BLaER1 treated with 17β-estradiol and CSF1 and Interleukin-3, amounts not matched to agents 10 nM and 100 nM (cell line): ENCODE results near the gene MDC1.
"Not testable (repeated sequence)": the region's sequence is repeated elsewhere in the genome, so short reads cannot be mapped to it uniquely, and the experiment has no call there.

Source experiments
- H3K27ac ChIP-seq, 11 experiments: shearing (Covaris generic); formaldehyde crosslinking; 2 replicates each; pipeline ENCODE4 v1.8.1; 2022
- H3K27me3 ChIP-seq, 11 experiments: shearing (Covaris generic); formaldehyde crosslinking; 2 replicates each; pipeline ENCODE4 v1.8.1; 2022
- H3K36me3 ChIP-seq, 11 experiments: shearing (Covaris generic); formaldehyde crosslinking; 2 replicates each; pipeline ENCODE4 v1.8.1; 2022
- H3K4me1 ChIP-seq, 10 experiments: shearing (Covaris generic); formaldehyde crosslinking; 2 replicates each; pipeline ENCODE4 v1.8.1; 2022
- H3K4me2 ChIP-seq, 11 experiments: shearing (Covaris generic); formaldehyde crosslinking; 2 replicates each; pipeline ENCODE4 v1.8.1; 2022
- H3K4me3 ChIP-seq, 10 experiments: shearing (Covaris generic); formaldehyde crosslinking; 2 replicates each; pipeline ENCODE4 v1.8.1; 2022
- H3K9ac ChIP-seq, 11 experiments: shearing (Covaris generic); formaldehyde crosslinking; 2 replicates each; pipeline ENCODE4 v1.8.1; 2022
- H3K9me3 ChIP-seq, 11 experiments: shearing (Covaris generic); formaldehyde crosslinking; replicated peaks in 1 of 11; 2 replicates each; pipeline ENCODE4 v1.8.1; 2022
- H4K20me1 ChIP-seq, 11 experiments: shearing (Covaris generic); formaldehyde crosslinking; 2 replicates each; pipeline ENCODE4 v1.8.1; 2022
- Cebpa-rat ChIP-seq, 11 experiments: shearing (Covaris generic); IDR thresholded peaks; 2 replicates each; pipeline ENCODE4 v1.8.1; 2022

The MDC1 gene

GRCh38 chr6:30761791-30762429, 44.8 kb upstream of the MDC1 start:
- H3K4me1 ChIP-seq: peaks cover 25 to 93% (median 57%) of the 10 kb centered on the region in 10 experiments

GRCh38 chr6:30760549-30760948, 43.5 kb upstream of the MDC1 start:
- Histone ChIP-seq H3K4me2 (peak overlapping the region in 6 of 11 experiments; percentile 21 to 80 (median 76); a peak in 10 of 22 replicates), H4K20me1 (no peaks in the 10 kb centered on the region), H3K9me3 (peaks cover 3 to 18% (median 13%) of the 10 kb centered on the region in 11 experiments; a peak in 16 of 22 replicates), H3K27me3 (no peaks in the 10 kb centered on the region), H3K4me1 (peaks cover 24 to 91% (median 51%) of the 10 kb centered on the region in 10 experiments), H3K36me3 (no peaks in the 10 kb centered on the region), H3K9ac (peak overlapping the region in 1 of 11 experiments; percentile 24; a peak in 1 of 22 replicates), H3K4me3 (no peak overlapping the region), H3K27ac (peak overlapping the region in 3 of 11 experiments; percentile 74 to 78 (median 75); a peak in 3 of 22 replicates)
- no peak for TF ChIP-seq Cebpa-rat (IDR thresholded peaks at IDR 0.05)

More at GRCh38 chr6:30761791-30762429, 44.8 kb upstream of the MDC1 start:
- H3K27ac ChIP-seq: no peak overlapping the region; a peak in 1 of 22 replicates
- H3K27me3 ChIP-seq: no peaks in the 10 kb centered on the region
- H4K20me1 ChIP-seq: no peaks in the 10 kb centered on the region
- no peak for TF ChIP-seq Cebpa-rat (IDR thresholded peaks at IDR 0.05)
- no peak overlapping the region for H3K9ac ChIP-seq
- peaks cover 3 to 18% (median 13%) of the 10 kb centered on the region in 11 experiments; a peak in 16 of 22 replicates for H3K9me3 ChIP-seq
- peak overlapping the region in 2 of 11 experiments; percentile 50 to 62; a peak in 3 of 22 replicates for H3K4me2 ChIP-seq
- no peaks in the 10 kb centered on the region for H3K36me3 ChIP-seq
- H3K4me3 ChIP-seq: no peak overlapping the region

- peak in 1 of 11 experiments; percentile 34; a peak in 1 of 22 replicates for TF ChIP-seq Cebpa-rat (IDR thresholded peaks at IDR 0.05)
- Histone ChIP-seq H3K4me2 (peak overlapping the region in 10 of 11 experiments; percentile 17 to 80 (median 70); a peak in 21 of 22 replicates), H3K27ac (peak overlapping the region; percentile 41 to 78 (median 67); a peak in 21 of 22 replicates), H3K4me1 (peaks cover 24 to 93% (median 50%) of the 10 kb centered on the region in 10 experiments), H3K4me3 (peak overlapping the region in 1 of 10 experiments; percentile 12; a peak in 1 of 20 replicates), H3K9ac (peak overlapping the region in 2 of 11 experiments; percentile 45 to 53; a peak in 4 of 22 replicates), H3K36me3 (no peaks in the 10 kb centered on the region), H4K20me1 (no peaks in the 10 kb centered on the region), H3K27me3 (no peaks in the 10 kb centered on the region), H3K9me3 (peaks cover 3 to 15% (median 10%) of the 10 kb centered on the region in 11 experiments; a peak in 16 of 22 replicates)
Observed at GRCh38 chr6:30759575-30760239, 42.6 kb upstream of the MDC1 start.

- Histone ChIP-seq H3K4me1 (peaks cover 27 to 96% (median 48%) of the 10 kb centered on the region in 10 experiments), H3K36me3 (no peaks in the 10 kb centered on the region), H3K4me3 (no peak overlapping the region), H3K4me2 (peak overlapping the region in 8 of 11 experiments; percentile 1 to 76 (median 12); a peak in 9 of 22 replicates), H4K20me1 (no peaks in the 10 kb centered on the region), H3K9me3 (peaks cover 0 to 12% (median 8%) of the 10 kb centered on the region in 11 experiments; a peak in 15 of 22 replicates), H3K9ac (peak overlapping the region in 1 of 11 experiments; percentile 7; a peak in 1 of 22 replicates), H3K27me3 (no peaks in the 10 kb centered on the region), H3K27ac (peak overlapping the region in 2 of 11 experiments; percentile 74 to 78; a peak in 4 of 22 replicates)
- no peak for TF ChIP-seq Cebpa-rat (IDR thresholded peaks at IDR 0.05)
Observed at GRCh38 chr6:30757261-30757904, 40.3 kb upstream of the MDC1 start.

GRCh38 chr6:30756405-30757003, 39.4 kb upstream of the MDC1 start:
- H3K4me2 ChIP-seq: peak overlapping the region in 2 of 11 experiments; percentile 62 to 76; a peak in 3 of 22 replicates
- not testable (repeated sequence) for H3K36me3 ChIP-seq, H3K27me3 ChIP-seq, H3K4me3 ChIP-seq, H3K9ac ChIP-seq, H4K20me1 ChIP-seq, H3K27ac ChIP-seq
- peaks cover 0 to 12% (median 8%) of the 10 kb centered on the region in 11 experiments; a peak in 15 of 22 replicates for H3K9me3 ChIP-seq
- H3K4me1 ChIP-seq: peaks cover 33 to 96% (median 57%) of the 10 kb centered on the region in 10 experiments

GRCh38 chr6:30754631-30755030, 37.5 kb upstream of the MDC1 start:
- H3K4me3 ChIP-seq: no peak overlapping the region
- H4K20me1 ChIP-seq: no peaks in the 10 kb centered on the region
- H3K27ac ChIP-seq: no peak overlapping the region
- no peak overlapping the region for H3K9ac ChIP-seq
- no peak for TF ChIP-seq Cebpa-rat (IDR thresholded peaks at IDR 0.05)
- no peaks in the 10 kb centered on the region for H3K27me3 ChIP-seq
- peak overlapping the region in 2 of 11 experiments; percentile 53 to 76; a peak in 3 of 22 replicates for H3K4me2 ChIP-seq
- H3K9me3 ChIP-seq: peaks cover 0 to 2% (median under 1%) of the 10 kb centered on the region in 11 experiments; a peak in 10 of 22 replicates
- H3K4me1 ChIP-seq: peaks cover 29 to 96% (median 48%) of the 10 kb centered on the region in 10 experiments
- no peaks in the 10 kb centered on the region for H3K36me3 ChIP-seq

GRCh38 chr6:30752157-30752927, 35.3 kb upstream of the MDC1 start:
- H3K27ac ChIP-seq: peak overlapping the region; percentile 16 to 78 (median 64)
- peak overlapping the region; percentile 45 to 87 (median 58) for H3K4me2 ChIP-seq
- no peak overlapping the region for H3K4me3 ChIP-seq
- H3K9me3 ChIP-seq: no peaks in the 10 kb centered on the region
- H3K4me1 ChIP-seq: peaks cover 19 to 96% (median 51%) of the 10 kb centered on the region in 10 experiments
- H3K27me3 ChIP-seq: no peaks in the 10 kb centered on the region
- peak overlapping the region in 8 of 11 experiments; percentile 19 to 61 (median 31); a peak in 8 of 22 replicates for H3K9ac ChIP-seq
- no peak for TF ChIP-seq Cebpa-rat (IDR thresholded peaks at IDR 0.05)
- no peaks in the 10 kb centered on the region for H3K36me3 ChIP-seq
- H4K20me1 ChIP-seq: no peaks in the 10 kb centered on the region

- Histone ChIP-seq H3K27me3 (no peaks in the 10 kb centered on the region), H3K4me2 (peak overlapping the region in 5 of 11 experiments; percentile 59 to 87 (median 82); a peak in 10 of 22 replicates), H3K27ac (peak overlapping the region in 4 of 11 experiments; percentile 2 to 44 (median 18); a peak in 3 of 22 replicates), H3K9me3 (no peaks in the 10 kb centered on the region), H3K9ac (peak overlapping the region in 2 of 11 experiments; percentile 31 to 47; a peak in 2 of 22 replicates), H3K36me3 (no peaks in the 10 kb centered on the region), H3K4me3 (no peak overlapping the region), H3K4me1 (peaks cover 20 to 96% (median 56%) of the 10 kb centered on the region in 10 experiments), H4K20me1 (no peaks in the 10 kb centered on the region)
- no peak for TF ChIP-seq Cebpa-rat (IDR thresholded peaks at IDR 0.05)
Observed at GRCh38 chr6:30750379-30750668, 33.2 kb upstream of the MDC1 start.
